Mesothelial cell of epicardium (in vitro differentiated cells): ENCODE results near the gene GAS2. TPM values are rescaled to one million over a fixed set of nuclear protein-coding genes. Genes with fewer than 3 reads are reported as not detected.

Experiments
- DNase-seq, 2 experiments: peaks; one replicate each; pipeline ENCODE4 v3.0.0; 2021; ENCODE audit warnings: low spot score in 2 of 2; ENCODE audit not compliant: unreplicated experiment in 2 of 2
- H3K27ac Mint-ChIP-seq: 2 replicates; pipeline ENCODE4 v1.8.0; 2021; ENCODE audit warnings: mixed read lengths
- H3K27me3 Mint-ChIP-seq: 2 replicates; pipeline ENCODE4 v1.8.0; 2021; ENCODE audit warnings: low read depth, mixed read lengths
- H3K36me3 Mint-ChIP-seq: 2 replicates; pipeline ENCODE4 v1.8.0; 2021; ENCODE audit warnings: mixed read lengths
- H3K4me1 Mint-ChIP-seq: 2 replicates; pipeline ENCODE4 v1.8.0; 2021; ENCODE audit warnings: mixed read lengths
- H3K4me3 Mint-ChIP-seq: 2 replicates; pipeline ENCODE4 v1.8.0; 2021; ENCODE audit warnings: mild to moderate bottlenecking, moderate library complexity, mixed read lengths
- H3K9me3 Mint-ChIP-seq: 2 replicates; pipeline ENCODE4 v1.8.0; 2021; ENCODE audit warnings: mixed read lengths
- CTCF ChIP-seq: fragments of 200-600 bp; sonication (generic); IDR thresholded peaks from one replicate; pipeline ENCODE4 v1.5.0; 2021; ENCODE audit warnings: antibody characterized with exemption; ENCODE audit not compliant: unreplicated experiment
- total RNA-seq: library from RNA; stranded (reverse); gene quantifications from 3 replicates; pipeline ENCODE4 v1.2.1, GENCODE V29; 2021

The GAS2 gene
- total RNA-seq, 1 donor from 2014 or later: 17.8 TPM

- Mint-ChIP-seq H3K27ac (no peak overlapping the region), H3K36me3 (peaks cover 2% of the 10 kb centered on the region), H3K4me3 (no peak overlapping the region), H3K27me3 (no peaks in the 10 kb centered on the region), H3K4me1 (peaks cover under 1% of the 10 kb centered on the region), H3K9me3 (peaks cover 5% of the 10 kb centered on the region)
- no peak for DNase-seq
- TF ChIP-seq CTCF: no peak
Measured at GRCh38 chr11:22768281-22768680, 101.9 kb downstream of the GAS2 start.

GRCh38 chr11:22769081-22769480, 102.7 kb downstream of the GAS2 start:
- H3K36me3 Mint-ChIP-seq: peaks cover 2% of the 10 kb centered on the region
- DNase-seq: no peak

GRCh38 chr11:22774716-22775115, 108.3 kb downstream of the GAS2 start:
- peaks cover 2% of the 10 kb centered on the region for H3K27me3 Mint-ChIP-seq
- no peak overlapping the region for H3K4me3 Mint-ChIP-seq
- no peak for DNase-seq
- no peaks in the 10 kb centered on the region for H3K4me1 Mint-ChIP-seq
- H3K27ac Mint-ChIP-seq: no peak overlapping the region
- peaks cover 2% of the 10 kb centered on the region for H3K36me3 Mint-ChIP-seq
- peaks cover 3% of the 10 kb centered on the region for H3K9me3 Mint-ChIP-seq
- no peak for TF ChIP-seq CTCF

More at GRCh38 chr11:22769081-22769480, 102.7 kb downstream of the GAS2 start:
- no peak for TF ChIP-seq CTCF
- Mint-ChIP-seq H3K27ac (no peak overlapping the region), H3K27me3 (no peaks in the 10 kb centered on the region), H3K9me3 (peaks cover 5% of the 10 kb centered on the region), H3K4me3 (no peak overlapping the region), H3K4me1 (no peaks in the 10 kb centered on the region)

- Mint-ChIP-seq H3K4me1 (no peaks in the 10 kb centered on the region), H3K36me3 (no peaks in the 10 kb centered on the region), H3K27ac (no peak overlapping the region), H3K9me3 (no peaks in the 10 kb centered on the region), H3K4me3 (no peak overlapping the region), H3K27me3 (peaks cover 2% of the 10 kb centered on the region)
- TF ChIP-seq CTCF: no peak
- no peak for DNase-seq
Measured at GRCh38 chr11:22775248-22775647, 108.8 kb downstream of the GAS2 start.

GRCh38 chr11:22778642-22779041, 112.2 kb downstream of the GAS2 start:
- Mint-ChIP-seq H3K36me3 (peaks cover 5% of the 10 kb centered on the region), H3K4me1 (no peaks in the 10 kb centered on the region), H3K4me3 (no peak overlapping the region), H3K27me3 (peaks cover 2% of the 10 kb centered on the region), H3K9me3 (peaks cover 5% of the 10 kb centered on the region), H3K27ac (no peak overlapping the region)
- TF ChIP-seq CTCF: no peak
- no peak for DNase-seq

- H3K9me3 Mint-ChIP-seq: peaks cover 10% of the 10 kb centered on the region
- no peak for DNase-seq
- H3K27ac Mint-ChIP-seq: no peak overlapping the region
- peaks cover 9% of the 10 kb centered on the region for H3K36me3 Mint-ChIP-seq
- no peak overlapping the region for H3K4me3 Mint-ChIP-seq
- H3K4me1 Mint-ChIP-seq: no peaks in the 10 kb centered on the region
- no peak for TF ChIP-seq CTCF
- no peaks in the 10 kb centered on the region for H3K27me3 Mint-ChIP-seq
Measured at GRCh38 chr11:22779850-22780249, 113.4 kb downstream of the GAS2 start.
